Spleen (tissue), 7 donors: ENCODE data around the gene NLGN1.

Experiments
- CTCF ChIP-seq, 11 experiments: fragments of 200-600 bp in 7 of 11; fragments of 450-650 bp in 4 of 11; sonication (generic) in 4 of 11; IDR thresholded peaks in 8 of 11; conservative IDR thresholded peaks in 3 of 11; 1 replicate in 7 of 11; 2 replicates in 4 of 11; pipeline versions ENCODE4 v1.4.0 to v1.8.0; 2016 to 2021; ENCODE audit warnings: antibody characterized with exemption in 11 of 11, inconsistent platforms in 4 of 11, mild to moderate bottlenecking in 1 of 11
- POLR2A ChIP-seq, 3 donors: fragments of 450-650 bp; IDR thresholded peaks; one replicate each; pipeline ENCODE4 v1.5.1; 2017; ENCODE audit warnings: antibody characterized with exemption in 3 of 3, mild to moderate bottlenecking in 1 of 3
- POLR2AphosphoS5 ChIP-seq, 3 donors: sonication (generic); formaldehyde crosslinking; IDR thresholded peaks; one replicate each; pipeline ENCODE4 v1.5.1; 2017; ENCODE audit warnings: antibody characterized with exemption in 3 of 3
- donor health status: DM: no; HTN: no; CAD: no; lungs with moderate emphysema.
- donor health status: DM: no; HTN: no; CAD: no.
- donor health status: DM: no; HTN: no; CAD: no.

- TF ChIP-seq CTCF (IDR thresholded peaks at IDR 0.05 in 8 of 11, conservative IDR thresholded peaks at IDR 0.05 in 3 of 11), result no peak
- no peak for TF ChIP-seq POLR2A (IDR thresholded peaks at IDR 0.05)
- no peak for TF ChIP-seq POLR2AphosphoS5 (IDR thresholded peaks at IDR 0.05)
Observed at GRCh38 chr3:173778251-173778650, 380.7 kb downstream of the NLGN1 start.
